OCI-LY3 (cell line): ENCODE data around the gene EPM2A.

Experiments used
- EZH2phosphoT487 ChIP-seq: fragments of 200-600 bp; shearing (Covaris generic); IDR thresholded peaks from 2 replicates; pipeline ENCODE4 v1.6.1; 2018; ENCODE audit warnings: antibody characterized with exemption, mixed run types, low read depth
- TF ChIP-seq, protein P1 (sequence below): fragments of 200-600, 300-600 bp; sonication (generic); IDR thresholded peaks from 2 replicates; pipeline ENCODE4 v1.5.1; 2014; ENCODE audit warnings: antibody characterized with exemption, low read length, low read depth

DNA sequence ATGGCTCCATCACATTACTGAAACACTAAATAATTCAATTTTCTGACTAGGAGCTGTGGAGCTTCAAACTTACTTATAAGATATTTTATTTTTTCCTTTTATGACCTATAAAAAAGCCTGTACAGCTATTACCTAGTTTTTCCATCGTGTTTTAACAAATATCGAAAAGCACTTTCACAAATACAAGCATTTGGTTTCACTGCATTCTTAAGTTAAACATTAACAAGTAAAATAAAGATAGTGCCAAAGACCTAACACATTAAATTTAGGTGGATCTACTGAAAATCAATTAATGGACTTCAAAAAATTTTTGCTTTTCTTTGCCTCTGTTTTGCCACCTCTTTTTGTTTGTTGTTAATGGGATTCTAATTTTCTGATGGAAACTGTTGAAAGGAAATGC, 83.3 kb downstream of the EPM2A start:
- TF ChIP-seq, protein P1, sequence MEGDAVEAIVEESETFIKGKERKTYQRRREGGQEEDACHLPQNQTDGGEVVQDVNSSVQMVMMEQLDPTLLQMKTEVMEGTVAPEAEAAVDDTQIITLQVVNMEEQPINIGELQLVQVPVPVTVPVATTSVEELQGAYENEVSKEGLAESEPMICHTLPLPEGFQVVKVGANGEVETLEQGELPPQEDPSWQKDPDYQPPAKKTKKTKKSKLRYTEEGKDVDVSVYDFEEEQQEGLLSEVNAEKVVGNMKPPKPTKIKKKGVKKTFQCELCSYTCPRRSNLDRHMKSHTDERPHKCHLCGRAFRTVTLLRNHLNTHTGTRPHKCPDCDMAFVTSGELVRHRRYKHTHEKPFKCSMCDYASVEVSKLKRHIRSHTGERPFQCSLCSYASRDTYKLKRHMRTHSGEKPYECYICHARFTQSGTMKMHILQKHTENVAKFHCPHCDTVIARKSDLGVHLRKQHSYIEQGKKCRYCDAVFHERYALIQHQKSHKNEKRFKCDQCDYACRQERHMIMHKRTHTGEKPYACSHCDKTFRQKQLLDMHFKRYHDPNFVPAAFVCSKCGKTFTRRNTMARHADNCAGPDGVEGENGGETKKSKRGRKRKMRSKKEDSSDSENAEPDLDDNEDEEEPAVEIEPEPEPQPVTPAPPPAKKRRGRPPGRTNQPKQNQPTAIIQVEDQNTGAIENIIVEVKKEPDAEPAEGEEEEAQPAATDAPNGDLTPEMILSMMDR, result no peak
- no peak for TF ChIP-seq EZH2phosphoT487
